GM19452 (cell line): ENCODE data around the gene TTC28.

Source experiments
- ATAC-seq: cut with Tn5 transposase; IDR thresholded peaks from one replicate; pipeline ENCODE4 v1.9.1; 2021; ENCODE audit not compliant: unreplicated experiment

Gene TTC28

DNA sequence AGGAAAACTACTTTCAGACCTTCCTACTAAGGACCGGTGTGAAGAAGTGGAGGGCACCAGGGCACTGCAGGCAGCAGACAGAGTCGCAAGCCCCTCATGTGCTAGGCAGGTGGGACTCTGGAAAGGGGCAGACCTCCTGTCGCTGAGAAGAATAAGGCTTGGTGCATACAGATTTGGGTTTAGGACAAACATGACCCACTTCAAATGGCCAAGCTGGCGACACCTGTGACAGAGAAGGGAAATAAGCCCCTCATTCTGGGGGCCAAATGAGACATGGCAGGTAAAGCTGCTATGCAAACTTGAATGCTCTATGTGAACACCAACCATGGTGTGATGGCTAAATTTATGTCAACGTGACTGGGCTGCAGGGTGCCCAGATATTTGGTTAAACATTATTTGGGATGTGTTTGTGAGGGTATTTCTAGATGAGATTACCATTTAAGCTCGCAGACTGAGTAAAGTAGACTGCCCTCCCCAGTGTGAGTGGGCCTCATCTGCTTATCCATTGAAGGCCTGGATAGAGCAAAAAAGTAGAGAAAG is 648.2 kb downstream of the TTC28 start:
- ATAC-seq = no peak

DNA sequence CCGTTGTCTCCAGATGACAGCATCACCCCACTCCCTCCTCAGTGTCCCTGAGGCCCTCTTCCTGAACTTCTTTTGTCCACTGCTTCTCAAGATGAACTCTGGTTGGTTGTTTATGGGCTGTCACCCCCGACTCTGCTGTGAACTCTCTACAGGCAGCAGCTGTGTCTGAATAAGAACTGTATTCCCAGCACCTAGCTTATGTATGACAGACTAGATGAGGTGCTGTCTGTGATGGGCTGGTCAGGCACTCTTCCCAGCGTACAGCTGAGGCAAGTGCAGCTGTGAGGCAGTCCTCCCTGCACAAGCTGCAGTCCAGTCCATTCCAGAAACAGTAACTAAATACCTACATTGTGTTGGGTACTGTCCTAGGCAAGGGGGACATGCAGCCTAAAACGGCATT is 649.2 kb downstream of the TTC28 start:
- ATAC-seq = no peak

DNA sequence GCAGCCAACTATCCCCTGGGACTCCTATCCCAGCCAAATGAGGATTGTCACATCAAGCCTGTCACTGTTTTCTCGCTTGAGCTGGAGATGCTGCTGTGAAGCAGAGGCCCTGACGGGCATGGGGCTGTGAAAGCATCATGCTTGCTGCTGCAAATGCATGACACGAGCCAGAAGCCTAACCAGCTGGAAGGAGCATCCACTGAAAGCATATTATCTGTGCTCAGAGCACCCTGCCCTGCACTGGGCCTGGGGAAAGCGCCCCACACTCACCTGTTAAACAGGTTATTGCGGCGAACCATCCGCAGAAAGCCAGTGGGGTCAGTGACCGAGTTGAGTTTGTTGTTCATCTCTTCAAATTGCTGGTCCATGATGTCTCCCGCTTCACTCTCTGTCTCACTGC is 649.7 kb downstream of the TTC28 start:
- no peak for ATAC-seq

DNA sequence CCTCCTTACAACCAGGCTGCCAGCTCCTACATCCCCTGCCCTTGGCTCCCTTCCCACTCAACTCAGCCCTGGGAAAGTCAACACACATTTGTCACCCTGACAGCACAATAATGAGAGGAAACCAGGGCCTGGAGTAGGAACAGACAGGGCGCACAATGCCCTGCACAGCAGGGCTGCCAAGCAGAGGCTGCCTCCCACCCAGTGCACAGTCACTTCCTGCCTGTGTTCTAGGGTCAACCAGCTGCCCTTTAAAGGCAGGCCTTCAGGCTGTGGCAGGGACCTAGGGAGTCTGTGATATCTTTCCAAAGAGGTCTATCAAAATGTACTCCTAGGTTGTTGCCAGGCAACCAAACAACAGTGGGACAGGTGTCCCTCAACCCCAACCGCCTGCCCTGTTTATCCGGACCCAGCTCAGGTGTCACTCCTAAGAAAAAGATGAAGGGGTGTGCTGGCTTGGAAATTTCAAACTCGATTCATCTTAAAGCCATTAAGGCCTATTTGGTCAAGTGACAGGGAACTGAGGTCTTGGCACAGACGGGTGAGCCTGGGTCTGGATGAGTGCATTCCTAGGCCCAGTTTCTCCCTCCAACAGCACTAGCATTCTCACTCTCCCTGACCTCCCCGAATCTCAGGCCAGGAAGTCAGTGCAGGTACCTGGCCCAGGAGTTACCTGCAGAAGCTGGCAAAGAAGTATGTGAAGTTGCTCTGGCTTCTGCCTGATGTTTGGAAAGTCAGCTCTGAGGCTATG is 650.3 kb downstream of the TTC28 start:
- ATAC-seq = no peak

DNA sequence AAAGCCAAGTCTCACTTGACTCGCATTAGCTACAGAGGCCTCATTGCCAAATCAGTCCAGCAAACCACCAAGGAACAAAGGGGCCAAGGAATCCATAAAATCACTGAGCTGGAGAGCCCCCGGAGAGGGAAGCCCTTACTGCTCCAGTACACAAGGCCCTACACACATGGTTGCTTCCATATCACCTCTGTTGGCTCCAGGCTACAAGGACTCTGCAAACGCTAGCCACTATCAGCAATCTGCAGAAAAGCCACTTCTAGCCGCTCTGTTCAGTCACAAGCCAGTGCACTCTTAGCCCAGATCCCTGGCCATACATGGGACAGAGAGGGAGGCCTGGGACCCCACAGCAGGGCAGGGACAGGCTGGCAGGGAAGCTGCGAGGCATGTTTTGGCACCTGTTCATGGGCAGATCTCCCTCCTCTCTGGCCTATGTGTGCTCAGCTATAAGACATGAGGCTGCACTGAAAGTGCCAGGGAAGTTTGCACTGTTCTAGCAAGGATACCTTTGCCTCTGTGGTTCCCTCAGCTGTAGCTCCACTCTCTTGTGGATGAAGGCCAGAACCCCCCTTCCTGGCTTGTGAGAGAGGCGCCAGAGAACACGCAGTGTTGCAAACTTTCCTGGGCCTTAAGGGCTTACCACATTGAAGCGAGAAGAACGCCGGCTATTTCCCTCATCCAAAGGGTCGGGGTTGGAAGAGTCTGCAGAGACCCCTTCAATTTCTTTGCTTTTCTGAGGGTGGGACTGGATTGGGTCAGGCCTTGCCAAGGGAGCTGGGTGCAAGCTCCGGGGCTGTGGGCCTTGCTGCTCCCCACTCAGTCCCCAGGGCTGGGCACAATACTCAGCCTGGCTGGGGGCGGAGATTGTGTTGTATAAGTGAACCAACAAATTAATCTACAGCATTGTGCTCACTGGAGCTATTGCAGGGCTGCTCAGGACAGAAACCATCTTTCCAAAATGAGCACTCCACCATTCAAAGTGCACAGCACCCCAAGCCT is 651.9 kb downstream of the TTC28 start:
- ATAC-seq = no peak

DNA sequence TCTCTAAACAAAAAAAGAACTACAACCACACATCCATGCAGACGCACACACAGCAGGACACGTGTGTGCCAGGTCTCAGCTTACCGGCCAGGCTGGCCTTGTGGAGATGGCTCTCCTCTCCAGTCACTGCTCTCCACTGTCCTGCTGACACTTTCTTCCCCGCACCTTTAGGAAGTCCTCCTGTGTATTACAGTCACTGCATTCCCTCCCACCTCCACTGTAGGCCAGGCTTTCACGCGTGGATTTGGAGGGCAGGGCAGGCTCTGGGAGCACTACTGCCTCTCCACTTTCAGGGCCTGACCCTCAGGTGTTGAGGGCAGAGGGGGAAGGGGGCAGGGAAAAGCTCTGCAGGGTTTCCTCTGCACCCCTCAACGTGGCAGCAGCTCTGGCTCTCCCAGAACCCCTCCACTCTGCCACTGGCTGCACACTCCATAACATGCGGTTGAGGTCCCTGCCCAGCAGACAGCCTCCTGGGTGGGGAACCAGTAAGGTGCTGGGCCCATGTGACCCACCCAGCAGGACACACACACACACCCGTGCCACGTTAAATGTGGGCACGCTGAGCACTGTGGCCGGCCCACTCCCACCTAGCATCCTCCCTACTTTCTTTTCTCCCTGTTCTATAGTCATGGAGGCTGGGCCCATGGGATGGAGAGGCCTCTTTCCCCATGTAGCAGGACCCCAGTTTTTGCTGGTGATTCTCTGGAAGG is 653.6 kb downstream of the TTC28 start:
- no peak for ATAC-seq

DNA sequence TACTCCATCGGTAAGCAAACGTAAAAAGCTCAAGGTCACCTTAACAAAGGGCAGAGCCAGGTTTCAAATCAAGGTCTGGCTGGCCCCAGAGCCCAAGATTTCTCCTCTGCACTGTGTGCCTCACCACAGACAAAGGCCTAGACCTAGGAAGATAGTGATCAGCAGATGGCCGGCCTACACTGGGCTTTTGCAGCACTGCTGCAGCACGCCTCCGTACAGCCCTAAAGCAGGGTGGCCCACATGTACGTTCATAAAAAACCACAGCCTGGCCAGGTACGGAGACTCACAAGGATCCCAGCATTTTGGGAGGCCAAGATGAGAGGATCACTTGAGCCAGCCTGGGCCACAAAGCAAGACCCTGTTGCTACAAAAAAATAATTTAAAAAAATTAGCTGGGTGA is 654.3 kb downstream of the TTC28 start:
- no peak for ATAC-seq

DNA sequence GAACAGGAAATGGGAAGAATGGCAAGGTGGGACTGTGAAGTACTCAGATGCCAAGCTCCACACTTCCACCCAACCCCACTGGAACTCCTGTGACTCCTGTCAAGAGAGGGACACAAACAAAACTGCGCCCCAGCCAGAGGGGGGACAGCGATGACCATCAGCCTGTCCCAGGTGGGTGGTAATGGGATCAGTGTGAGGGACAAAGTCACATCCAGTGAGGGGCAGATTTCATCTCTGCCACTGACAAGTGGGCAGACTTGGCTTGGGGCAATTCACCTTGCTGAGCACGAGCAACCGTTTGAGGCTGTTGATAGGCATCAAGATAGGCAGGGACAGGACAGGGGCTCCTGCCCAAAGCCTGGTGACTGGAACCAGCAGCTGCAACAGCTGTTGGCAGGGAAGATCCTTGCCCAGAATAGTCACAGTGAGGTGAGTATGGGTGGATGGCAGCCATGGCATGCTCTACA is 655.2 kb downstream of the TTC28 start:
- ATAC-seq = no peak

DNA sequence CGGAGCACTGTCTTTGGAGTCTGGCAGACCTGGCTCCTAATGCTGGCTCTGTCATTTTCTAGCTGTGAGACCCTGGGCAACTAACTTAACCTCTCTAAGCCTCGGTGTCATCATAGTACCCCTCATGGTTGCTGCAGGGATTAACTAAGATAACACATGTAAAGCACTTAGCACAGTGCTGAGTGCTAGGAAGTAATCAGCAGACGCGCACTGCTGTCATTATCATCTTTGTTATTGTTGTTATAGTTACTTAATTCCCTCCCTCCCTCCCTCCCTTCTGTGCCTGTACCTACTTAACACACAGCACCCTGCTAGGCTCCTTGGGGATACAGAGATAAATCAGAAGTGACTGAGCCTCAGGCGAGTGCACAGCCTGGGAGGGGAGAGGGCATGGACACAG is 655.9 kb downstream of the TTC28 start:
- no peak for ATAC-seq

DNA sequence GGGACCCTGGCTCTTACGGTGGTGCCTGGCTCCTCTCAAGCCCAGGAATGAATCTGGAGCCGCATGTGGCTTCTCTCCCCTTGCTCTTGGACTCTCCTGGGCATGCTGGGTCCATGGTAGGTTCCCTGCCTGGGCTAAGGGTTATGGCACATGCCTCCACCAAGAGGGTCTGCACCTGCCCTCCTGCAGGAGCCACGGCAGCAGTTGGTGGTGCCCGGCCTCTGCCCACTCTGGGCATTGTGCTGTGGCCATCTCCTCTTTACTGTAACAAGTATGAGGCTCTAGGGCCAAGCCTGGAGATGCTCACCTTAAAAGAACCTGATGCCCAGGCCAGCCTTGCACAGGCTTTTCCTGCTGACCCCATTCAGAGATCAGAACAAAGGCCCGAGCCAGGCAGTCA is 656.6 kb downstream of the TTC28 start:
- ATAC-seq = no peak

DNA sequence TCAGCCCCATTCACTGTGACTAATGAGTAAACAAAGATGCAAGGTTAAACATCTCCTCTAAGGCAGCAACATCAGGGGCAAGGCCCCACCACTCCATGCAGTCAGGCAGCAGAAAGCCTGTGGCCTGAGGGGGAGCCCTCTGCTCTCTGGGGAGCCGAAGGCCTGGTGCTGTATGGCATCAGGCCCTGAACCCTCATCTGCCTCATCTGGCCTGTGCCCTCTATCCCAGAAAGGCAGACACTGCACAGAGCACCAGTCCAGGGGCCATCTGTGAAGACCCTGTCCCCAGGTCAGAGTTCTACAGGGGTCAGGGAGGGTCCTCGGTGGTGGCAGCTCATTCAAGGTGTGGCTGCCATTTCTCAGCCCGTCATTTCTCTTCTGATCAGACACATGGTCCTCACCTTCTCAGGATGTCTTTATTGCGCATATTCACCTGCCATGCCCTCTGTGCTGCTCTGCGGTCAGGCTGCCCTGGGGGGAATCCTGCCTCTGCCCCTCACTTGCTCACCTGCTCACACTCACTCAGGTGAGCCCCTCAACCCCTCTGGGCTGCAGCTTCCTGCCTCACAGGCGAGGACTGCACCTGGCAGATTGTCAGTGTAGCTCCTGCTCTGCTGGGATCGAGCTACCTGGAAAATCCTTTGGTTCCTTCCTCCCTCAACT is 657.5 kb downstream of the TTC28 start:
- no peak for ATAC-seq

DNA sequence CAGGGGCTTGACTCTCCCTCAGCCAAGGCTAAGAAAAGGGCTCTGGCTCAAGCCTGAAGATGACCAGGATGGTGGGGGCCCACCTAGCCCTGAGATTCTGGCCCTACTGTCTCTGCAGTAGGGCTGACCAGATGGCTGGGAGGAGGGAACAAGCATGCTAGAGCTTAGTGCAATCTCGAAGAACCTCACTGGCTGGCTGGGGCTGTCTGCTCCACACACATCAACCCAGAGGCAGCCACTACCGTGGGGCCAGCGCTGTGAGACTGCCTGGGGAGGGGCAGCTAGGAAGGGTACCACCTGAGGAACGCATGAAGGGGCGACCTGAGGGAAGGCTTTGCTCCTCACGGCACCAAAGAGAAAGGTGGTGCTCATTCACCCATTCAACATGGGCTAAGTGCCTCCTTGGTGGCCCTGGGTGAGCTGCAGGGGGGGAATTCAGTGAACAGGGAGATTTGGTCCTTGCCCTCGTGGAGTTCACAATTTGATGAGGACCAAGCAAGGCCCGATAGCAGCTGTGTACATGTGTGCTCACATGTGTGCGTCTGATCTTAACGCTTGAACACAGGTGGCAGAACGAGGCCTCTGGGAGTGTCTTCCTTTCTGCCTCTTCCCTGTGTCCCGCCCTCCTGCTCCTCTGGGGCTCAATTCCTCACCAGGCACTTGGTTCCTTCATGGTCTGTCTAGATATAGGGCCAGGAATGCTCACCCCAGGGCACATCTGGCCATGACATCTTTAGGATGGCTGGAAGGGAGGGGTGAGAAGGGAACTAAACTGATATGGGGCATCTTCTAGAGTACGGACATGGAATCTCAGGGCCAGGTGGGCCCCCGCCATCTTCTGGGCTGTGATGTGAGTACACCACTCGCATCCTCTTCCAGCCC is 658.3 kb downstream of the TTC28 start:
- no peak for ATAC-seq

DNA sequence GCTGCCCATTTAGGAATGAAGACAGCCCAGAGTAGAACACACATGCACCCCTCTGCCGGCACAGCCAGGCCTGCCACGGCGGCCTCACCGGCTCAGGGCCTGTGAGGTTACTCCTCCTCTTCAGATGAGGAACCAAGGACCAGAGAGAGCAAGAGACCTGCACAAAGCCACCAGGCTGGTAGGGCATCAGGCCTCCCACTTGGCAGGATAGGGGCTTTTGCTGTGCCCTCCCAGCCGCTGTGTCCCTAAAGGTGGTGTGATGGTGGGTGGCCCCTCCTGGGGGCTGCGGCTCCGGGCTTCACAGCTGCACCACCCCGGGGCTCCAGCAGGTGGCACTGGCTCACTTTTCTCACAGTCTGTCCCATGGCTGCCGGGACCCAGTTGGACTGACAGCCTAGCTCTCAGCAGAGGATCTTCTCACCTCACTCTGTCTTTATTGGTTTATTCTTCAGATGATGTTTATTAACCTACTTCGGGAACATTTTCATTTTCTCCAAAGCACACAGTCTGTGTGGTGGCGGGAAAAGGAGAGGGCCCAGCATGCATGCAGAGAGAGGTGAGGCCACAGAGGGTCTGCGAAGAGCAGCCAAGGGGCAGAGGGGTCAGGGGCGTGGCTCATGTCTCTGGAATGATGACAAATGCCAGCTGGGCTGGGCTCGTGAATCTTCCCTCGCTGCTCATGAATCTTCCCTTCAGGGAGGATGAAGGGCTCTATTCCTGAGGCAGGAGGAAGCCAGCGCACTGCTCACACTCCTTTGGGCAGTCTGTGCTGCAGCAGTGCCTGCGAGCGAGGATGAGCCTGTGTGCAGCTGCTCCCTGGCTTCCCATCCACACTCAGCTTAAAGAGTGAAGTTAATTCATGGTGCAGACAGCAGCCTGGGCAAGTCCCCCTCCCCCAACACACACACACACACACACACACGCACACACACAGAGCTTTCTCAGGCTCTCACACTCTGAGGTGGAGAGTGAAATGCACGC is 659.5 kb downstream of the TTC28 start:
- ATAC-seq = no peak

DNA sequence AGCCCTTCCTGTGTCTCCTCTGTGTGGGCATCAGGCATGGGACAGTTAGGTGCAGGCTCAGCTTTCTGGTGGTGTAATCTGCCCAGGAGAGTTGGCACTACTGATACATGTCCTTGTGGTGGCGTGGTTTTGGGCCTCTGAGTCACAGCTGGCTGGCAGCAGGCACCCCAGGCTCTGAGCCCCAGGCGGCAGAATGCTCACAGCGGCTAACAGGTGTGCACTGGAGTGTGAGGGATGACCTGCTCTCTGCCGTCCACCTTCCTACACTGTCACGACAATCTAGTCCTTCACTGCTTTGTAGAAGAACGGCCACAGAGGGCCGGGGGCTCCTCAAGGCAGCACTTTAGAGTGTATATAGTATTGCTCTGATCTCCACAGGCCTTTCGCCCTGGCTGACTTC is 660.3 kb downstream of the TTC28 start:
- ATAC-seq = no peak

DNA sequence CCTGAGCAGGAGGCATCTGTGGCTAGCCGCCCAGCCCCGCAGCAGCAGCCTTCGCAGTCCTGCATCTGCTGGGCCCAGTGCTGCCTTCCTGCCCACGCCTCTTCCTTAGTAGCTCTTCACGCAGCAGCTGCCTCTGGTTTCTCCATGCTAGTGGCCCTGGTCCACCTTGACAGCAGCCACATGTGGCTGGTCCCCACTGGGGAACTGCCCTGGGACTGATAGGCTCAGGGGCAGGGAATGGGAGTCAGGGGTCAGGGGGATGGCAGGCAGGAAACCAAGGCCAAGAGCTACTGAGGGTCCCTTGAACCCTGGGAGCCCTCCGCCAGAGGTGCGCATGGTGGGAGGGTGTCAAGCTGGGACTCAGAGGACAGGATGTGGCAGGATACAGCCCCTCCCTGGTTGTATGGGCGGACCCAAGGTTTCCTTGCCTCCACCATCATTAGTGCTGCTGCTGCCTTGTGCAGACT is 661.1 kb downstream of the TTC28 start:
- ATAC-seq = no peak

DNA sequence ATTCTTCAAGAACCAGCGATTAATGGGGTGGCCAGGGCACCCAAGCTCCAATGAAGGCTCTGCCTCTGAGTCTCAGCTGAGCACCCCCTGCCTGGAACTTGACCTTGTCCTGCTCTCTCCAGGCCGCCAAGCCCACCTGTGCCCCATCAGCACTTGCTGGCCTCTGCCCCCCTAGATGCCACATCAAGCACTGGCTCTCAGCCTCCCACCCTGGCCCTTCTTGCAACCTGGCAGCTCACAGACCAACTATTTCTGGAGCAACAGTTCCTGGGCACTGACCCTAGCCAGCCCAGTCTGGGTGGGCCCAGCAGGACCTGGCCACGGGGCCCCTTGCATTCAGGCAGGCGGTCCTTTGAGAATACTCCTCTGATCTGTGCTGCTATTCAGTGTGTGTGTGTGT is 661.8 kb downstream of the TTC28 start:
- ATAC-seq = no peak

DNA sequence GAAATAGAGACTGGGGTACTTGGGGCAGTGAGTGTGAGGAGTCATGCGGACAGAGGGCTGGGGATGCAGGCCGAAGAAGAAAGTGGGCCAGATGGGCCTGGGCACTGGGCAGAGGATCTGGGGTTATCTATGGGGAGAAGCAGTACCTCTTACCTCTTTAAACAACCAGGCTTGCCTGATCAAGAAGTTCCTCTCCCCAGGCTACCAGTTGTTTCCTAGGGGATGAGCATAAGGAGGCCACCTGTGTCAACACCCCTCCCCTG is 662.2 kb downstream of the TTC28 start:
- no peak for ATAC-seq

DNA sequence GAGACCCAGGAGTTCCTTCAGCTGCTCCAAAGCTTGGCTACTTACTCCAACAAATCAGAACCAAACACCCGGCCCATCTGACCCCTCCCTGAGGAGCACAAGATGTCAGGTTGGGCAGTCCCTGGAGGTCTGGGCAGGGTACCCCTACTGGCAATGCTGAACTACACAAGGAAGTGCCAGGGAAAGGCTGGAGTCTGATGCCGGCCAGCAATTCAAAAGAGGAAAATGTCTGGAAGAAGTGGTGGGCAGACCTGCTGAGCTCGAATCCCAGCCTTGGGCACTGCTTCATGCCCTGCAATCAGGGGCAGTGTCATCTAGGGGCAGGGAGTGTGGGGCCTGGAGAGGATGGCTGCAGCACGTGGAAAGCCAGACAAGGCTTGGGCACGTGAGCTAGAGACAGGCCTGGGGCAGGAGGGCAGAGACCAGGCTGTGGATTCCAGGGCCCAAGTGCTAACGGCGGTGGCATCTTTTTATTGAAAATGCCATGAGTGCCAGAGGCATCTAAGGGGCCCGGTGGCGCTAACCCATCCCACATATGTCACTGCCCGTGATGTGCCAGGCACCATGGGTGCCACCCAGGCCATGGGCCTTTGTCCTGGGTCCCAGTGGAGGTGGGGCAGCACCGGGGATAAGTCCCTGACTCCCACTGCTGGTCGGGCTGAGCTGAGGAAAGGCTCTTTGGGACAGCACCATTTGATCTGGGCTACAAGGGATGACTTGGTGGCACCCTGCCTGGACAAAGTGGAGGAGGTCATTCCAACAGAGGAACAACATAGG is 662.7 kb downstream of the TTC28 start:
- ATAC-seq = no peak
